GM10847 (cell line): ENCODE measurements around the gene RSPH6A.

Experiments used
- POLR2A ChIP-seq: IDR thresholded peaks from 2 replicates; pipeline ENCODE4 v1.6.1; 2011; ENCODE audit not compliant: insufficient read length; ENCODE audit errors: extremely low read depth

The RSPH6A gene

DNA sequence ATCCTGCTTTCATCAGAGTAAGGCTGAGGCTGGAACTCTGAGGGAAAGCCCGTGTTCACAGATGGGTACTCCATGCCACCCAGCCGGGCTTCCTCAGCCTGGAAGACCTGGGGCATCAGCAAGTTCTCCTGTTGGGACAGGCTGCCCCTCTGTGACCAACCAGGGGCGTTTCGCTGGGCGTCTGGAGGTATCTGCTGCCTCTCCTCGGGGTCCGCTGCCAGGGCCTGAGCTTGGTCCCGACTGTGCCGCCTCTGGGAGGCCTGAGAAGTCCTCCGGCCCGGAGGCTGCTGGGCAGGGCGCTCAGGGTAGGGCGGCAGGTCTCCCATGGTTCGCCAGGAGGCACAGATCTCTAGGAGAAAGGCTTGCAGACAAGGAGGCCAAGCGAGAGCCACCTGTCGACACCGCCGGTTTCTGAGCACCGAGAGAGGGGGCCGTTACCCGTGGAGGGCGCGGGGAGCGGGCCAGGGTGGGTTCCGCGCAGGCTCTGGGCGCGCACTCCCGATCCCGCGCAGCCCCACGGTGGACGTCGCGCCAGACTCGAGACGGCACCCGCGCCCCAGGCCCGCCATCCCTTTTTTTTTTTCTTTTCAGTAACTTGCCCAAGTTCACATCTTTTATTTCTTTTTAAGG, at the start of gene RSPH6A:
Gene RSPH6A, minus strand, starts transcription at position 458 of the 630 bp plus-strand sequence. Its CDS starts 132 bp downstream, at position 326.
- no peak for TF ChIP-seq POLR2A

DNA sequence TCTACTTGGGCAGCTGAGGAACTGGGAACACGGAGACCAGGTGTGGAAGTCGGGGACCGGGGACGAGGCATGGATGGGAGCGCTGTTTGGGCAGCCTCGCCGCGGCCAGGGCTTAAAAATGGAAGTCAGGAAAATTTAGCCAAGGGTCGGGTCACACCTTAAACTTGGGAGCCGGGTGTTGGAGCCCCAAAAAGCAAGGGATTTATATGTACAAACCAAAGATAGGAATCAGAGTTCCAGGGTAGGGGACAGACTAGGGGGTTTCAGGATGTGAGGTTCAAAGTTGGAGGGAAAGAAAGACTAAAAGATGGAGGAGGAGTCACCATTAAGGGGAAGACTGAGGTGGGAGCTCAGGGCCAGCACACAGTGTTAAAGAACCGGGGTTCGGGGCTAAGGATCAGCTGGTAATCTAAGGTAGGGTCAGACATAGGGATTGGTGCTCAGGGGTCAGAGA, 49.5 kb upstream of the RSPH6A start:
- no peak for TF ChIP-seq POLR2A

DNA sequence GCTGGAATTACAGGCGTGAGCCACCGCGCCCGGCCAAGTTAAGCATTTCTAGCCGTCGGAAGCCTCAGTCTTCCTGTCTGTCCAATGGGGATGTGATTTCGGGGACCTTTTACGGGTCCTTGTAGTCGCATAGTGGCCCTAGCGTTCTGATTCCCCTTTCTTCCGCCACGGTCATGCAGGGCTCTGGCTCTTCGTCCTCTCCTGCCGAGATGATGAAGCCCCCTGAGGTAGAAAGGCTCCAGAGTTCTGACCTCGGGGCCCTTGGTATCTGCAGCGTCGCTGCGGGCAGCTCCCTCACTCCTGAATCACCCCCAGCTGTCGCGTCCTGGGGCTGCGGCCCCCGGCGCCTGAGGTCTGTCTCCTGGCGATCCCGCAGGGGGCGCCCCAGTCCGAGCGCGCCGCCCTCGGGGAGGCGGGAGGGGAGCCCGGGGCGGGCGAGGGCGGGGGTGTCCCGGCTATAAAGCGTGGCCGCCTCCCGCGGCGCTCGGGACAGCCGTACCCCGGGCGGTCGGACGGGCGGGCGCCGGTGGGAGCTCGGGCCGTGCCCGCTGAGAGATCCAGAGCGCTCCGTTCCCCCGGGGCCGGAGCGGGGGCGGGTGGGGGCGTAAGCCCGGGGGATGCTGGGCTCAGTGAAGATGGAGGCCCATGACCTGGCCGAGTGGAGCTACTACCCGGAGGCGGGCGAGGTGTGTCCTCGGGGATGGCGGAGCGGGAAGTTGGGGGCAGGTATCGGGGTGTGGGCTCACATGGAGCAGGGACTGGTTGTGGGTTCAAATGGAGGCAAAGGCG, 48.9 kb upstream of the RSPH6A start, which contains the start of gene FOXA3:
Gene FOXA3, plus strand, starts transcription at position 487 of the 789 bp plus-strand sequence. Its CDS starts 131 bp downstream, at position 618.
- peak; percentile 25 for TF ChIP-seq POLR2A

DNA sequence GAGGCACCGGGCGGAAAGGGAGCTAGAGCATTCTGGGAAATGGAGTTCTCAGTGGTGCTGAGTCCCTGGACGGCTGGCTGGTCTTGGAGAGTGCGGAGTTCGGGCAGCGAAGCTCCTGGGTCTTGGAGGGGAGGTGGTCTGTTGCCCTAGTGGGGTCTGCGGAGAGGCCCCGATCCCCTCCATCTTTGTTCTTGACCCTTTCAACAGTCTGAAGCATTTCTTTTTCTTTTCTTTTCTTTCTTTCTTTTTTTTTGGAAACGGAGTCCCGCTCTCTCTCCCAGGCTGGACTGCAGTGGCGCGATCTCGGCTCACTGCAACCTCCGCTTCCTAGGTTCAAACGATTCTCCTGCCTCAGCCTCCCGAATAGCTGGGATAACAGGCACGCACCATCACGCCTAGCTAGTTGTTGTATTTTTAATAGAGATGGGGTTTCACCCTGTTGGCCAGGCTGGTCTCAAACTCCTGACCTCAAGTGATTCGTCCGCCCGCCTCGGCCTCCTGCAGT, 48.3 kb upstream of the RSPH6A start:
- no peak for TF ChIP-seq POLR2A

DNA sequence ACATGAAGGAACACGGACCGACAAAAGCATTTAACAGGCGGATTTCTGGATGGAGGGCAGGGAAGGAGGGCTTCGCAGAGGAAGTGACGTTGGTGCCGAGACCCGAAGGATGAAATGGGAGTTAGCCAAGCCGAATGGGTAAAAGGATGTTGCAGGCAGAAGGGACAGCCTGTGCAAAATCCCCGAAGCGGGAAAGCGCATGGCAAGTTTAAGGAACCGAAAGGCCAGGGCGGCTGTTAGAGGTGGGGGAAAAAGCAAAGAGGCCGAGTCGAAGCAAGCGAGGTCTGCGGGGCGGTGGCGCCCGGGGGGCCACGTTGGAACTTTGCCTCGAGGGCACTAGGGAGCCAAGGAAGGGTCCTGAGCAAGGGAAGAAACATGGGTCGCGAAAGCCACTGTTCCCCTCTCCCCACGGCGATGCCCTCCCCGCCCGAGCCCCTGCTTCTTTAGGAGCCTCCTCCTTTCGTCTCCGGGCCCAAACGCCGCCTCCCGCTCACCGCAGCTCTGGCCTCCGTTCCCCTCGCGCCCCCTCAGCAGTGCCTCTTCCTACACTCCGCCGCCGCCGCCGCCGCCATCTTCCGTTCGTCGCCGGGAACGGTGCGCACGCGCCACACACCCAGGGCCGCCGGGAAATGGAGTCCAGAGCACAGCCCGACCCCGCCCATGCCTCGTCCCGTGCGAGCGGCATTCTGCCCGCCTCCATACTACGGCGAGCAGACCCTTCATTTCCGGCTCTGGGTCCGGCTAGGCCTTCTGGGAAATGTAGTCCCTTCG, 47.6 kb upstream of the RSPH6A start, which contains the start of gene SYMPK:
Gene SYMPK, minus strand, starts transcription at position 584 of the 771 bp plus-strand sequence. CDS start 8,652 bp downstream, outside the sequence.
- TF ChIP-seq POLR2A, result peak; percentile 75

DNA sequence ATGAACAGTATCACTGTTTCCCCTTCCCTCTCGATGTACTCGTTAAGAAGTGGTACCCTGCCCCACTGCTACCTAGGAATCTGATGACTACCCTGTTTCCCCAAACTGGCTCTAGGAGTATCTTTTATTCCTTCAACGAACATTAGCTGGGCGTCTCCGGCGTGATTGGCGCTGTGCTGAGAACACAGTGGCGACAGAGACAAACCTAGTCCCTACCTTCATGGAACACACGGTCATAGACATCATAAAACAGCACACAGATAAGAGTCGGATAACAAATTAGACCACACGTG, 47.1 kb upstream of the RSPH6A start:
- no peak for TF ChIP-seq POLR2A

DNA sequence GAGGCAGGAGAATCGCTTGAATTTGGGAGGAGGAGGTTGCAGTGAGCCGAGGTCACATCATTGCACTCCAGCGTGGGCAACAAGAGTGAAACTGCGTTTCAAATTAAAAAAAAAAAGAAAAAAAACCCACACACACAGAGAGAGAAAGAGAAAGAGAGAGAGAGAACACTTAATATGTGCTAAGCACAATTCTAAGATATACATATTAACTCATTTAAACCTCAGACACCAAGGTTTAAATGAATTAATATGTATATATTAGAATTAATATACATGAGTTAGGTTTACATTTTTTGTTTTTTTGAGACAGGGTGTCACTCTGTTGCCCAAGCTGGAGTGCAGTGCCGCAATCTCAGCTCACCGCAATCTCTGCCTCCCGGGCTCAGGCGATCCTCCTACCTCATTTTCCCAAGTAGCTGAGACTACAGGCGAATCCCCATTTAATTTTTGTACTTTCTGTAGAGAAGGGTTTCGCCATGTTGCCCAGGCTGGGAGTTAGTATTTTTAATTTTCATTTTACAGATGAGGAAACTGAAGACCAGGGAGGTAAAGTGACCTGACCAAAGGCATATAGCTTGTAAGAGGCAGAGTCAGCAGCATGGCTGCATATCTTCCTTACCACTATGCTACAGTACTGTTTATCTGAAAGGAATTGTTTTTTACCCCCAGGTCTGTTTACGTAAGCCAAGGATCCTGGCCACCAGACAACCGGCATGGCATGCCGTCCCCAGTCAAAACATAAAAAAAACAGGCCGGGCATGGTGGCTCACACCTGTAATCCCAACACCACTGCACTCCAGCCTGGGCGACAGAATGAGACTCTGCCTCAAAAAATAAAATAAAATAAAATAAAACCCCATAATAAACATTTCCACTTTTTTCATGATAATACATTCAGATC, 45.5 kb upstream of the RSPH6A start:
- TF ChIP-seq POLR2A, result no peak

DNA sequence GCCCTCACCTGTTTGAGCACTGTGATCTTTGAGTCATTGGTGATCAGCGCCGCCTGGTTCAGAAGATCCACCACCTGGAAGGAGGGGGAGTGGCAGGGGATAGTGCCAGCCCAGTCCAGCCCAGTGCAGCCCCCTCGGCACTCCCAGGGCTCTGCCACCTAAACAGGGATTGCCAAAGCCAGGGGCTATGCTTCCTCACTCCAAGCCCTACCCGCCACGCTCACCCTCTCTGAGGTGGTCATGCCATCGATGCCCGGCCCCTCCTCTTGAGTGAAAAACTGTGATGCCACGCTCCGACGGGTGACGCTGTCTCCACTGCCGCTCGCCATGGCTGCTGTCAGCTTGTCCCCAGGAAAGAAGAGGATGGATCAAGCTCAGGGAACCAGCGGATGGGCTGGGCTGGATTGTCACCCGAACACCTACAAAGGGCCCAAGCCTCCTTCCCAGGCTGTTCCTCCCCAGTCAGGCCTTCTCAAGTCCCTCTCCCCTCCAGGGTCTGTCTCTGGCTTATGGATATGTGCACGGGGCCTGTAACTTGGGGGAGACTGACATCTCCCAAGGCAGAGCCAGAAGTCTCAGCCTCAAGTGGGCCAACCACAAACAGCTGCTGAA, 39.2 kb upstream of the RSPH6A start:
- TF ChIP-seq POLR2A, result no peak

DNA sequence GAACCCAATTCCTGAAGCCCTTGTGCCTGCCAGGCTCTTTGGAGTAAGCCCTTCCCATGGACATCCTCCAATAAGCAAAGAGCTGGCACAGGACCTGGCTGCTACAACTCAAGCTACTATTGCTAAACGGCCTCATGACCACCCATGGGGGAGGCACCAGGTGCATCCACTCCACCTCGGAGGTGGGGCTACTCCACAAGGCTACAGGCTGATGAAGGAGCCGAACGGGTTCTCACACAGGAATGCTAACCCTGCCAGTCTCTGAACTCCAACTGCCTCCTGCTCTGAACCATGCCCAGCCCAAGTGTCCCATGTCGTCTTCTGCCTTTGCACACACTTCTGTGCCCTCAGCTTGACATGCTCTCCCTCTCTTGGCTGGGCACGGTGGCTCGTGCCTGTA, 37.9 kb upstream of the RSPH6A start:
- no peak for TF ChIP-seq POLR2A

DNA sequence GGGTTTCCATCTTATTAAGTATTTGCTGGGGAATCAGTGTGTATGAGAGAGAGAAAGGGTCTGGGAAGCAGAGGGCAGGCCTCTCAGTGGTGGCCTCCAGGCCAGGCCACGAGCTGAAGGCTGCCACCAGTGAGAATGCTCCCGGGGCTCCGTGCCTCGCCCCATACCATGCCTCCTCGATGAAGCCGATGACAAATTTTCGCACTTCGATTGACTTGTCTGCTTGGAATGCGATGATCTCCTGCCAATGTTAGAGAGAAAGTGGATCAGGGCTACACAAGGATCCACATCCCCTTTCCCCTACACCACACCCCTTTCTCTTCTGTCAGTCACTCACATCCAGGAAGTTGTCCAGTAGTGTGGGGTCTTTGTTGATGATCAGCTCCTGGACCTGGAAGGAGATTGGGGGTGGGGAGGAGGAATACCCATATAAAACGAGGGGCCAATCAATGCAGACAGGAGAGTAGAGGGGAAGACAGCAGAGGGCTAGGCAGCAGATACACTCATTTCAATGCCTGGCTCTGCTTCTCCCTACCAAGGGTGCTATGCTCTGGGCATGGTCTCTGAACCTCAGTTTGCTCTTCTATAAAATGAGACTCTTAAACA, 37.1 kb upstream of the RSPH6A start:
- no peak for TF ChIP-seq POLR2A

DNA sequence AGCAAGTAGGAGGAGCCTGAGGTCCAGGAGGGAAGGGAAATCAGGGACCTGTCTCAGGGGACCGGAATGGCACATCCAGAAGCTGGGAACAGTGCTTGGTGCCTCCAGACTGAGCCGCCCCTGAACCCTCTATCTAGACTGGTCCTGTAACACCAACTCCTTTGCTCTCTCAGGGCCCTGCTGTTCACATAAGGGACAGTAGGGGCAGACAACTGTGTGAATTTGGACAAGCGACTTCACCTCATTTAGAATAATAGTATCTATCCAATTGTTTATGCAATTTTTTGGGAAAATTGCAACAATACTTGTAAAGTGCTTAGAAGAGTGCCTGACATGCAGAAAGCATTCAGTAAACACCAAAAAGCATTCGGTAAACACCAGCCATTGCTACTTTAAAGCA, 33.8 kb upstream of the RSPH6A start:
- TF ChIP-seq POLR2A, result no peak

DNA sequence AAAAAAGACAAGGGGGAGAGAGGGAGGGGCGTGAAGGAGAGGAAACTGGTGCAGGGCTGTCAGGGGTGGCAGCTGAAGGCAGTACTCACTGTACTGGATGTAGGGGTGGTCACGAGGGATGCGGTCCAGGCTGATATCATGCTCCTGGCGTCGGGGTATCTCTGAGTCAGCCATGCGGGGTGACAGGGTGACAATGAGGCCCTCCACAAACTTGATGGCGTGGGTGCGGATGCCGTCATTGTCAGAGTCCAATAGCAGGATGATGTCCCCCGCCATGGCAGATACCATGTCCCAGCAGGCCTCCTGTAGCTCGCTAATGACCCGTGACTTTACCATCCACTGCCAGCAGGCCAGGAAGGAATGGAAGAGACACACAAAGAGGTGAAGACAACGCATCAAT, 32.6 kb upstream of the RSPH6A start:
- TF ChIP-seq POLR2A, result no peak

DNA sequence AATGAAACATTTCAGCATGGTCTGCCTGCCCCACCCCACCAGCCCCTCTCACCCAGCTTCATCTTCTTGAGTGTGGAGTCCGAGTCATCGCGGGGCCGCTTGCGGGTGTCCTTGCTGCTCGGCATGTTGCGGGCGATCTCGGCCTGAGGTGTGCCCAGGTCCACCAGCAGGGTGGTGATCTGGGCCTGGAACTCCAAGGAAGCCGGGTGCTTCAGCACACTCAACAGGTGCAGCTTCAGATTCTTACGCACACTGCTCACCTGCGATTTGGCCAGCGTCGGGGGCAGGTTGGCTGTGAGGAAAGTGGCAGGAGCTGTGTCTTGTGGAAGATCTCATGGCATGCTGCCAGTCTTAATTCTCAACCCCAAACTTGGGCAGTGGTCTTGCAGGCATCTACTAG, 27.1 kb upstream of the RSPH6A start:
- no peak for TF ChIP-seq POLR2A

DNA sequence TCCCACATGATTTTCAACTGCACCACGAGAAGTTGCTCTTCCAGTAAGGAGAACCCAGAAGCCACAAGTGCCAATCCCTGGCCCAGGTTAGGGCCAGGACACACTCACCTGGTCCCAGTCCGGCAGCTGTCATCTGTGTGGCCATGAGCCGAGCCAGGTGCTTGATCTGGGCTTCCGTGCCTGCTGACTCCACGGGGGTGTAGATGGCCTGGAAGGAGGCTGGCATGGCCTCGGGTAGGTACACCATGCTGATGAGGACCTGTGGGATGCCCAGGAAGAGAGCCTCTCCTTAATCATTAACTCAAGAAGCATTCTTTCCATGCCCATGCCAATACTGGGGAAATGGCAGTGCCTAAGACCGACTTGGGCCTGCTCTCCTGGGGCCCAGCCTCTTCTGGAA, 19.9 kb upstream of the RSPH6A start:
- TF ChIP-seq POLR2A, result no peak

DNA sequence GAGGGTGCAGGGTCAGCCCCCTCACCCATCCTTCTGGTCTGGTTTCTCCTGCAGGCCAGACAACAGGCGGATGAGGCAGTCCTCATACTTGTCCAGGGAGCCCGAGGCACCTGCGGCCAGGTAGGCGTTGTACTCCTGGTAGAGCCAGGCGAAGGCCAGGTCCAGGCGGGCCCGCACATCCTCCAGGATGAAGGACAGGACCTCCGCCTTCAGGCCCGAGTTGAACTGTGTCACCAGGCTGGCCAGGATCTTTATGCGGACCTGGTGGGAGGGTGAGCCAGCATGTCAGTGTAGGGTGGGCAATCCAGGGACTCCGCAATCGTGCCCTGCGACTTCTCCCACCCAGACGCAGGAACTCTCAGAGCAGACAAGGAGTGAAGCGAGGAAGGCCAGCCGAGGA, 13.8 kb upstream of the RSPH6A start:
- no peak for TF ChIP-seq POLR2A
